Esophagus muscularis mucosa (tissue), 4 donors: ENCODE results near the gene NAA50. TPM values are rescaled to one million over a fixed set of nuclear protein-coding genes. Genes with fewer than 3 reads are reported as not detected.

ENCODE experiments used
- DNase-seq: peaks from one replicate; pipeline ENCODE4 v3.0.0-alpha.2; 2017; ENCODE audit errors: extremely low spot score
- H3K27ac ChIP-seq, 4 donors: fragments of 200-600 bp; sonication (generic); replicated peaks in 1 of 4; 1 replicate in 3 of 4; 2 replicates in 1 of 4; pipeline ENCODE4 v1.5.1; 2016 to 2019; ENCODE audit warnings: mild to moderate bottlenecking in 1 of 4
- H3K27me3 ChIP-seq, 4 donors: fragments of 200-600 bp; sonication (generic); one replicate each; pipeline versions ENCODE4 v1.5.1 to v1.6.0; 2016 to 2019
- H3K36me3 ChIP-seq, 4 donors: fragments of 200-600 bp; sonication (generic); one replicate each; pipeline ENCODE4 v1.5.1; 2016 to 2019
- H3K4me1 ChIP-seq, 4 donors: fragments of 200-600 bp; sonication (generic); one replicate each; pipeline ENCODE4 v1.5.1; 2016 to 2019
- H3K4me3 ChIP-seq, 4 donors: fragments of 200-600 bp; sonication (generic); 1 replicate in 2 of 4; 2 replicates in 2 of 4; pipeline ENCODE4 v1.5.1; 2016 to 2019; ENCODE audit warnings: mild to moderate bottlenecking in 4 of 4, moderate library complexity in 1 of 4
- H3K9me3 ChIP-seq, 4 donors: fragments of 200-600 bp; sonication (generic); 1 replicate in 3 of 4; 2 replicates in 1 of 4; pipeline ENCODE4 v1.5.1; 2016 to 2019
- EP300 ChIP-seq: sonication (generic); formaldehyde crosslinking; IDR thresholded peaks from one replicate; pipeline ENCODE4 v1.6.1; 2017; ENCODE audit warnings: antibody characterized with exemption
- POLR2A ChIP-seq: fragments of 450-650 bp; IDR thresholded peaks from one replicate; pipeline ENCODE4 v1.6.1; 2017; ENCODE audit warnings: antibody characterized with exemption, moderate library complexity, mild to moderate bottlenecking, low read depth
- POLR2AphosphoS5 ChIP-seq, 2 donors: sonication (generic); formaldehyde crosslinking; IDR thresholded peaks; one replicate each; pipeline ENCODE4 v1.6.1; 2017; ENCODE audit warnings: antibody characterized with exemption in 2 of 2
- WGBS: methylation state at CpG from one replicate; pipeline ENCODE4 v1.1.5; 2018; 5-methylcytosine and 5-hydroxymethylcytosine counted together
- intact Hi-C: fragments of 100-400 bp; cut with DNase I; formaldehyde crosslinking; loops from one replicate; pipeline ENCODE4 v1.15.1; 2023
- total RNA-seq, 4 donors: library from RNA; depleted of rRNA; stranded (reverse); fragments of >200 nt; gene quantifications; one replicate each; pipeline versions ENCODE4 v1.1.0 to v1.2.1, GENCODE V29; 2016
- TF ChIP-seq, protein P1 (sequence below), 3 experiments: fragments of 200-600 bp in 2 of 3; fragments of 450-650 bp in 1 of 3; sonication (generic) in 2 of 3; IDR thresholded peaks; one replicate each; pipeline ENCODE4 v1.5.1; 2017 to 2019; ENCODE audit warnings: antibody characterized with exemption in 3 of 3, mild to moderate bottlenecking in 2 of 3, moderate library complexity in 1 of 3

Gene NAA50
- total RNA-seq, 4 donors from 2014 or later = 98.0 to 153 (median 119) TPM

DNA sequence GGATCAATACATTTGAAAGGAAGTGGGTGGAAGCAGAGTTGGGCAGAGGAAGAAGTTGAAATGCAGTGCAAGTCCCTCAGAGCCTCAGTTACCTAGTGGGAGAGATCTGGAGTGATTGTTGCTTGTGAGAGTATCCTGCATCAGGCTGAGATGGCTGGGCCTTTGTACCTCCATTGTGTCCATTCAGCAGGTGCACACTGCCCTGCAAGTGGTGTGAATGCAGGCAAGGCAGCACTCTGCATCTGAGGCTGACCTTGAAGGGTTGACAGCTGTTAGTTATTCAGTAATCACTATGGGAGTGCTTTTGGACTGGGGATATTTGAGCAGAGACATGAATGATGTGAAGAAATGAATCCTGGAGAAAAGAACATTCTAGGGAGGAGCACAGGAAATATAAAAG, 25.9 kb upstream of the NAA50 start:
- peaks cover 0 to 5% (median 0%) of the 10 kb centered on the region in 4 donors for H3K4me1 ChIP-seq
- no peaks in the 10 kb centered on the region for H3K27me3 ChIP-seq
- H3K36me3 ChIP-seq = peaks cover 0 to 4% (median 0%) of the 10 kb centered on the region in 4 donors
- intact Hi-C loops = no loop called here
- TF ChIP-seq POLR2AphosphoS5 (IDR thresholded peaks at IDR 0.05) (no peak), POLR2A (no peak), EP300 (no peak)
- TF ChIP-seq, protein P1, sequence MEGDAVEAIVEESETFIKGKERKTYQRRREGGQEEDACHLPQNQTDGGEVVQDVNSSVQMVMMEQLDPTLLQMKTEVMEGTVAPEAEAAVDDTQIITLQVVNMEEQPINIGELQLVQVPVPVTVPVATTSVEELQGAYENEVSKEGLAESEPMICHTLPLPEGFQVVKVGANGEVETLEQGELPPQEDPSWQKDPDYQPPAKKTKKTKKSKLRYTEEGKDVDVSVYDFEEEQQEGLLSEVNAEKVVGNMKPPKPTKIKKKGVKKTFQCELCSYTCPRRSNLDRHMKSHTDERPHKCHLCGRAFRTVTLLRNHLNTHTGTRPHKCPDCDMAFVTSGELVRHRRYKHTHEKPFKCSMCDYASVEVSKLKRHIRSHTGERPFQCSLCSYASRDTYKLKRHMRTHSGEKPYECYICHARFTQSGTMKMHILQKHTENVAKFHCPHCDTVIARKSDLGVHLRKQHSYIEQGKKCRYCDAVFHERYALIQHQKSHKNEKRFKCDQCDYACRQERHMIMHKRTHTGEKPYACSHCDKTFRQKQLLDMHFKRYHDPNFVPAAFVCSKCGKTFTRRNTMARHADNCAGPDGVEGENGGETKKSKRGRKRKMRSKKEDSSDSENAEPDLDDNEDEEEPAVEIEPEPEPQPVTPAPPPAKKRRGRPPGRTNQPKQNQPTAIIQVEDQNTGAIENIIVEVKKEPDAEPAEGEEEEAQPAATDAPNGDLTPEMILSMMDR (IDR thresholded peaks at IDR 0.05) = no peak
- no peak for DNase-seq
- no peak overlapping the region for H3K27ac ChIP-seq
- H3K4me3 ChIP-seq = no peak overlapping the region
- no peaks in the 10 kb centered on the region for H3K9me3 ChIP-seq

DNA sequence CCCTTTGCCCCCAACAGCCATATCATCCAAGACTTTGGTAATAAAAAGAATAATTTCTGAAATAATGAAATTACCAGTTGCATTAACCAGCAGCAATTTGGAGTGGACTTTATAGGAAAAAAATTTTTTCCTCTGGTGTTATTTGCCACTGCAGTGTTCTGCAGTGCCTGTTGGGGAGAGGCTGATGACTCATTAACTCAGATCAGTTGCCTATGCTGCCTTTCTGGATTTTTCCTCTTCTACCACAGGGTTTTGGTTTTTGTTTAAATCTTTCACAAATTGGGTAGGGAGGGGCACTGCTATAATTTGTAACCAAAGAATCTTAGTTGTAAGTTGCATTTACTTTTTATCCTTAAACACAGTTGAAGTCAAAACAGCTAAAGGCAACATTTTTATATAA, 23.5 kb upstream of the NAA50 start:
- H3K4me1 ChIP-seq = peaks cover 0 to 5% (median 0%) of the 10 kb centered on the region in 4 donors
- no peaks in the 10 kb centered on the region for H3K27me3 ChIP-seq
- no peak for DNase-seq
- H3K4me3 ChIP-seq = no peak overlapping the region
- intact Hi-C loops = no loop called here
- TF ChIP-seq EP300 (no peak), POLR2AphosphoS5 (IDR thresholded peaks at IDR 0.05) (no peak), POLR2A (no peak)
- TF ChIP-seq, protein P1 (IDR thresholded peaks at IDR 0.05) = no peak
- peaks cover 0 to 4% (median 0%) of the 10 kb centered on the region in 4 donors for H3K36me3 ChIP-seq
- H3K9me3 ChIP-seq = no peaks in the 10 kb centered on the region
- no peak overlapping the region for H3K27ac ChIP-seq

DNA sequence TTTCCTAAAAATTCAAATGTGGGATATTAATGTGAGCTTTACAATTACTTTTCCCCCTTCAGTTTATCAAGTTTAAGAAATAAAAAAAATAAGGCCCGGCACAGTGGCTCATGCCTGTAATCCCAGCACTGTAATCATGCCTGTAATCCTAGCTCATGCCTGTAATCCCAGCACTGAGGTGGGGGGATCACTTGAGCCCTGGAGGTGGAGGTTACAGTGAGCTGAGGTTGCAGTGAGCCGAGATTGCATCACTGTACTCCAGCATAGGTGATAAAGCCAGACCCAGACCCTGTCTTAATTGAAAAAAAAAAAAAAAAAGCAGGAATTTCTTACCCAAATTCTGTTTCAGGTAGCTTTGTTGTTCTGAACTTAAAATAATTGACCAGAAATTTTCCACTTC, 18.6 kb upstream of the NAA50 start:
- Histone ChIP-seq H3K27me3 (no peaks in the 10 kb centered on the region), H3K4me3 (no peak overlapping the region), H3K4me1 (peaks cover 0 to 4% (median 0%) of the 10 kb centered on the region in 4 donors), H3K27ac (no peak overlapping the region), H3K9me3 (no peaks in the 10 kb centered on the region), H3K36me3 (peaks cover 0 to 4% (median 0%) of the 10 kb centered on the region in 4 donors)
- 100% methylated on average over 2 of the region's 2 CpGs for WGBS
- no peak for DNase-seq
- TF ChIP-seq POLR2A (no peak), POLR2AphosphoS5 (IDR thresholded peaks at IDR 0.05) (no peak), EP300 (no peak)
- TF ChIP-seq, protein P1 (IDR thresholded peaks at IDR 0.05) = no peak
- intact Hi-C loops = no loop called here

DNA sequence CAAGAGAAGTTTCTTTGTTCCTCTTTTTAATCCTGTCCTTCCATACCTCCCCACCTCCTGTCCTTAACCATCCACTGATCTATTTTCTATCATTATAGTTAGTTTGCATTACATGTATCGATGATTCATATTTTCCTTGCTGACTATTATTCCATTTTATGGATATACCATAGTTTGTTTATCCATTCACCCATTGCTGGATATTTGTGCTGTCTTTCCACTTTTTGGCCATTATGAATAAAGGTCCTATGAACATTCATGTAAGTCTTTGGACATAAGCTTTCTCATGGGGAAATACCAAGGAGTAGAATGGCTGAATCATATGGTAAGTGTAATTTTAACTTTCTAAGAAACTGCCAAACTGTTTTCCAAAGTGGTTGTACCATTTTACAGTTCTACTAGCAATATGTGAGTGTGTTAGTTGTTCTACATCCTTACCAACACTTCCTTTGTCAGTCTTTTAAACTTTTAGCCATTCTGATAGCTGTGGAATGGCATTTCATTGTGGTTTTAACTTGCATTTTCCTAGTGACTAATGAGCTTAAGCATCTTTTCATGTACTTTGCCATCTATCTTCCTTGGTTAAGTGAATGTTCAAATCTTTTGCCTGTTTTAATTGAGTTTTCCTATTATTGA, 12.5 kb upstream of the NAA50 start:
- peaks cover 0 to 17% (median 10%) of the 10 kb centered on the region in 4 donors for H3K4me1 ChIP-seq
- intact Hi-C loops = no loop called here

More for the DNA sequence above, 12.5 kb upstream of the NAA50 start:
- Histone ChIP-seq H3K9me3 (no peaks in the 10 kb centered on the region), H3K27ac (no peak overlapping the region), H3K4me3 (no peak overlapping the region), H3K36me3 (no peaks in the 10 kb centered on the region), H3K27me3 (no peaks in the 10 kb centered on the region)
- DNase-seq = no peak
- WGBS = 100% methylated on average over 1 of the region's 1 CpG
- TF ChIP-seq EP300 (no peak), POLR2A (no peak), POLR2AphosphoS5 (IDR thresholded peaks at IDR 0.05) (no peak)
- TF ChIP-seq, protein P1 (IDR thresholded peaks at IDR 0.05) = no peak
